ENCODE results near the gene SLCO2B1. TPM values are rescaled to one million over a fixed set of nuclear protein-coding genes. Genes with fewer than 3 reads are reported as not detected.

Gene SLCO2B1
- total and polyA plus RNA-seq, 11 donors = 4.7 to 167 (median 15.8) TPM

GRCh38 chr11:75152651-75153427, 1.9 kb downstream of the SLCO2B1 start:
- H3K4me3 ChIP-seq = peak overlapping the region in 10 of 12 donors; percentile 26 to 66 (median 54)
- no peak for DNase-seq
- peak overlapping the region in 10 of 12 donors; percentile 17 to 85 (median 56) for H3K27ac ChIP-seq
- peaks cover 0 to 68% (median 21%) of the 10 kb centered on the region in 12 donors for H3K4me1 ChIP-seq
- H3K9me3 ChIP-seq = no peaks in the 10 kb centered on the region
- intact Hi-C loops (cut with DNase I) = loop anchor here in 2 of 10 donors (2.0 to 5.0 kb wide), 2 partner anchors 39 to 50 kb away; no protein-coding TSS in a partner anchor
- TF ChIP-seq POLR2A (IDR thresholded peaks at IDR 0.05) (no peak), CTCF (IDR thresholded peaks at IDR 0.05) (no peak)
- peak in 1 of 4 donors; percentile 25 for ATAC-seq
- WGBS, 4 donors = 56 to 80% (median 69%) methylated on average over 5 of the region's 5 CpGs
- H3K27me3 ChIP-seq = no peaks in the 10 kb centered on the region
- H3K36me3 ChIP-seq = peaks cover 0 to 7% (median 0%) of the 10 kb centered on the region in 9 donors

GRCh38 chr11:75154646-75155569, 4.0 kb downstream of the SLCO2B1 start:
- H3K9me3 ChIP-seq = no peaks in the 10 kb centered on the region
- ATAC-seq (peak in 3 of 4 donors; percentile 20 to 33 (median 27)), DNase-seq (peak in 2 of 5 donors; percentile 35 to 42)
- TF ChIP-seq CTCF (IDR thresholded peaks at IDR 0.05) (no peak), POLR2A (IDR thresholded peaks at IDR 0.05) (no peak)
- no peaks in the 10 kb centered on the region for H3K27me3 ChIP-seq
- intact Hi-C loops (cut with DNase I) = loop anchor here in 1 of 10 donors (5.0 kb wide), 1 partner anchor 37 kb away; no protein-coding TSS in a partner anchor
- peak overlapping the region in 10 of 12 donors; percentile 16 to 74 (median 68) for H3K27ac ChIP-seq
- peak overlapping the region in 7 of 12 donors; percentile 2 to 66 (median 18) for H3K4me3 ChIP-seq
- H3K4me1 ChIP-seq = peaks cover 0 to 76% (median 33%) of the 10 kb centered on the region in 12 donors
- 59 to 74% (median 64%) methylated on average over 9 of the region's 9 CpGs for WGBS, 4 donors
- H3K36me3 ChIP-seq = peaks cover 0 to 20% (median 0%) of the 10 kb centered on the region in 9 donors

GRCh38 chr11:75155570-75156422, 4.9 kb downstream of the SLCO2B1 start:
- Histone ChIP-seq H3K4me1 (peaks cover 0 to 77% (median 35%) of the 10 kb centered on the region in 12 donors), H3K9me3 (peaks cover 0 to 2% (median 0%) of the 10 kb centered on the region in 12 donors), H3K36me3 (peaks cover 0 to 20% (median 0%) of the 10 kb centered on the region in 9 donors), H3K27me3 (no peaks in the 10 kb centered on the region), H3K27ac (peak overlapping the region in 9 of 12 donors; percentile 16 to 74 (median 69)), H3K4me3 (peak overlapping the region in 4 of 12 donors; percentile 9 to 66 (median 36))
- intact Hi-C loops (cut with DNase I) = no loop called here
- no peak for ATAC-seq
- TF ChIP-seq POLR2A (IDR thresholded peaks at IDR 0.05) (no peak), CTCF (IDR thresholded peaks at IDR 0.05) (no peak)
- DNase-seq = no peak
- WGBS, 4 donors = 80 to 87% (median 82%) methylated on average over 13 of the region's 13 CpGs

Data from heart left ventricle (tissue), 16 donors.